ENCODE results near the gene CCDC89. TPM values are rescaled to one million over a fixed set of nuclear protein-coding genes. Genes with fewer than 3 reads are reported as not detected.

Gene CCDC89
- total and polyA plus RNA-seq, 9 of the 15 experiments (the other 6 are each of a cell fraction or from before 2014, with no cell fraction given) = 0.07 to 0.09 TPM; not detected in 7

DNA sequence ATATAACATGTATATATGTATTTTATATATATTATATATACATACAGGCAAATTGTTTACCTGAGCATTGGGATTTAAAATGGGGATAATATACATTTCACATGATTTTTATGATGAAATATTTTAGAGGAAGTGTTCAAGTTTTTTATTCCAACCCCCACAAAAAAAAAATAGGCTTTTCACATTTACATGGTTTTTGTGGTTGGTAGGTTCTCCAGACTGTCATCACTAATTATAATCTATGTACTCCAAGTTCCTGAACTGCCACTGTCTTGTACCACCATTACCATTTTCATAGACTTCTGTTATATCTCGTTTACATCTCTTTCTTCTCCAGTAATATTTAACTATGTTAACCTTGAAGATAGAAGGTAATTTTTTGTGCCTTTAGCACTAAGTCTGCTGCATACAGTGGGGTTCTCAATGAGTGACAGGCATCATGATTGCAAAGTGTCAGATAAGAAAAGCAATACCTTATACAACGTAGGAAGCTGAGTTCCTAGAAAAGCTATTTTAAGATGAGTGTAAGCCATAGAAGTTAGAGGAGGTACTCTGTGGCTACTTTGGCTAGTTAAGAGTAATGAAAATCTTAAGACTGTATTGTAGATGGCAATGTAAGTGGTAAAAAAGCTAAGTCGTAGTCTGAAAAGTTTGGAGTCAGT is 33.1 kb downstream of the CCDC89 start (continued):
- TF ChIP-seq MGA (IDR thresholded peaks at IDR 0.05) = no peak
- TF ChIP-seq, protein P1, sequence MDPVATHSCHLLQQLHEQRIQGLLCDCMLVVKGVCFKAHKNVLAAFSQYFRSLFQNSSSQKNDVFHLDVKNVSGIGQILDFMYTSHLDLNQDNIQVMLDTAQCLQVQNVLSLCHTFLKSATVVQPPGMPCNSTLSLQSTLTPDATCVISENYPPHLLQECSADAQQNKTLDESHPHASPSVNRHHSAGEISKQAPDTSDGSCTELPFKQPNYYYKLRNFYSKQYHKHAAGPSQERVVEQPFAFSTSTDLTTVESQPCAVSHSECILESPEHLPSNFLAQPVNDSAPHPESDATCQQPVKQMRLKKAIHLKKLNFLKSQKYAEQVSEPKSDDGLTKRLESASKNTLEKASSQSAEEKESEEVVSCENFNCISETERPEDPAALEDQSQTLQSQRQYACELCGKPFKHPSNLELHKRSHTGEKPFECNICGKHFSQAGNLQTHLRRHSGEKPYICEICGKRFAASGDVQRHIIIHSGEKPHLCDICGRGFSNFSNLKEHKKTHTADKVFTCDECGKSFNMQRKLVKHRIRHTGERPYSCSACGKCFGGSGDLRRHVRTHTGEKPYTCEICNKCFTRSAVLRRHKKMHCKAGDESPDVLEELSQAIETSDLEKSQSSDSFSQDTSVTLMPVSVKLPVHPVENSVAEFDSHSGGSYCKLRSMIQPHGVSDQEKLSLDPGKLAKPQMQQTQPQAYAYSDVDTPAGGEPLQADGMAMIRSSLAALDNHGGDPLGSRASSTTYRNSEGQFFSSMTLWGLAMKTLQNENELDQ (CRISPR knock-in tag; IDR thresholded peaks at IDR 0.05; ENCODE audit: borderline replicate concordance) = no peak
- TF ChIP-seq CREBBP (IDR thresholded peaks at IDR 0.05; ENCODE audit: low read depth, low read length) = no peak
- TF ChIP-seq SIN3B (IDR thresholded peaks at IDR 0.05; ENCODE audit: low read depth) = no peak
- TF ChIP-seq MEIS2 (IDR thresholded peaks at IDR 0.05; ENCODE audit: partially characterized antibody) = peak; percentile 91
